ENCODE results near the gene ATG7. TPM values are rescaled to one million over a fixed set of nuclear protein-coding genes. Genes with fewer than 3 reads are reported as not detected.

Gene ATG7
- total RNA-seq, 1 experiment from 2014 or later: 29.3 TPM

DNA sequence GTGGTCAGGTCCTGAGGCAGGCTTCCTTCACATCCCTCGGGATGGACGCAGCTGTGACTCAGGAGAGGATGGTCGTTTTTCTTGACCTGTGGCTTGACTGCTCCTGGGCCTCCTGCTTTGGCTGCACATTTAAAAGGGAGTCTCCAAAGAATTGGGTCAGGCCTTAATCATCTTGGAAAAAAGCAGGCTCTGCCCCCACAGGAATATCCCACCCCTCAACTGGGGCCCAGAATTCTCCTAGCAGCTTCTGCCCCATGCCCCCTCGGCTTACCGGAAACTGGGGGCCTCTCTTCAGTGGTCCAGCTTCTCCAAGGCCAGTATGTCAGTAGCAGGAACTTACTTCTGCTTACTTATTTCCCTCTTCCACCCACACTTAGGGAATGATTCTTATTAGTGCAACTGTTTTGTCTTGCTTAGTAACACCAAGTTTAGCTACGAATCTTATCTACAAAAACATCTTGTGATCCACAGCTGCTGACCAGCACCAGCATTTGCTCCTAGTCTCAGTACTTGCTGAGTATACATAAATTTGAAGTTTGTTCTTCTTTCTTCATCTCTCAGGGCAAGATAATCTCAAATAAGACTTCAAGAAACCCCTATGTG lies 35.7 kb downstream of the ATG7 start:
- Histone ChIP-seq H2AFZ (ENCODE audit: low read depth, low read length, poor library complexity, severe bottlenecking) (no peak overlapping the region), H4K20me1 (ENCODE audit: insufficient read depth) (no peaks in the 10 kb centered on the region), H3K9me2 (ENCODE audit: insufficient read depth) (no peaks in the 10 kb centered on the region), H3K4me1 (ENCODE audit: control insufficient read depth in 1 of 2, insufficient read depth in 2 of 2, low read length in 2 of 2) (peaks cover 0 to 9% of the 10 kb centered on the region in 2 experiments; a peak in 1 of 4 replicates), H3K4me2 (ENCODE audit: low read length) (no peak overlapping the region), H3K4me3 (replicated peaks in 1 of 2; ENCODE audit: low read depth in 1 of 2, low read length in 2 of 2) (no peak overlapping the region), H3K36me3 (ENCODE audit: control insufficient read depth in 1 of 2, insufficient read depth in 2 of 2, low read length in 2 of 2) (peaks cover 30 to 32% of the 10 kb centered on the region in 2 experiments; a peak in 3 of 4 replicates), H3K79me2 (ENCODE audit: insufficient read depth, low read length) (no peaks in the 10 kb centered on the region), H3K9ac (ENCODE audit: low read length) (no peak overlapping the region), H3K9me3 (ENCODE audit: control insufficient read depth in 1 of 2, insufficient read depth in 1 of 2, low read depth in 1 of 2, low read length in 2 of 2) (no peaks in the 10 kb centered on the region), H3K27ac (ENCODE audit: low read depth, low read length) (no peak overlapping the region), H3K27me3 (ENCODE audit: insufficient read depth, low read length) (no peaks in the 10 kb centered on the region)
- ChIA-PET POLR2A (no interaction called here), RAD21 (ENCODE audit: low non-redundant PET in 1 of 2, low total read pairs in 2 of 2, uncharacterized antibody in 2 of 2, unreplicated experiment in 2 of 2) (no interaction called here), CTCF (no interaction called here)
- no TSS peak for BruUV-seq (replicated peaks)
- TF ChIP-seq YY1 (IDR thresholded peaks at IDR 0.05; ENCODE audit: extremely low read depth, insufficient replicate concordance, low read depth, low read length) (no peak), SIN3A (IDR thresholded peaks at IDR 0.05; ENCODE audit: low read depth) (no peak), SRF (IDR thresholded peaks at IDR 0.05; ENCODE audit: low read depth) (no peak), EZH2 (IDR thresholded peaks at IDR 0.05) (no peak), ELF1 (IDR thresholded peaks at IDR 0.05; ENCODE audit: borderline replicate concordance, low read depth) (no peak), EZH2phosphoT487 (IDR thresholded peaks at IDR 0.05; ENCODE audit: borderline replicate concordance) (no peak), ZFX (IDR thresholded peaks at IDR 0.05) (no peak), CBX3 (IDR thresholded peaks at IDR 0.05; ENCODE audit: low read depth) (no peak), EGR1 (IDR thresholded peaks at IDR 0.05; ENCODE audit: low read depth) (no peak), SP1 (IDR thresholded peaks at IDR 0.05; ENCODE audit: low read depth) (no peak)
- TF ChIP-seq, protein P1, sequence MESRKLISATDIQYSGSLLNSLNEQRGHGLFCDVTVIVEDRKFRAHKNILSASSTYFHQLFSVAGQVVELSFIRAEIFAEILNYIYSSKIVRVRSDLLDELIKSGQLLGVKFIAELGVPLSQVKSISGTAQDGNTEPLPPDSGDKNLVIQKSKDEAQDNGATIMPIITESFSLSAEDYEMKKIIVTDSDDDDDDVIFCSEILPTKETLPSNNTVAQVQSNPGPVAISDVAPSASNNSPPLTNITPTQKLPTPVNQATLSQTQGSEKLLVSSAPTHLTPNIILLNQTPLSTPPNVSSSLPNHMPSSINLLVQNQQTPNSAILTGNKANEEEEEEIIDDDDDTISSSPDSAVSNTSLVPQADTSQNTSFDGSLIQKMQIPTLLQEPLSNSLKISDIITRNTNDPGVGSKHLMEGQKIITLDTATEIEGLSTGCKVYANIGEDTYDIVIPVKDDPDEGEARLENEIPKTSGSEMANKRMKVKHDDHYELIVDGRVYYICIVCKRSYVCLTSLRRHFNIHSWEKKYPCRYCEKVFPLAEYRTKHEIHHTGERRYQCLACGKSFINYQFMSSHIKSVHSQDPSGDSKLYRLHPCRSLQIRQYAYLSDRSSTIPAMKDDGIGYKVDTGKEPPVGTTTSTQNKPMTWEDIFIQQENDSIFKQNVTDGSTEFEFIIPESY (IDR thresholded peaks at IDR 0.05; ENCODE audit: extremely low read depth, insufficient replicate concordance, low read length): no peak
- TF ChIP-seq, protein P2, sequence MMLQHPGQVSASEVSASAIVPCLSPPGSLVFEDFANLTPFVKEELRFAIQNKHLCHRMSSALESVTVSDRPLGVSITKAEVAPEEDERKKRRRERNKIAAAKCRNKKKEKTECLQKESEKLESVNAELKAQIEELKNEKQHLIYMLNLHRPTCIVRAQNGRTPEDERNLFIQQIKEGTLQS (IDR thresholded peaks at IDR 0.05): no peak
- TF ChIP-seq, protein P3, sequence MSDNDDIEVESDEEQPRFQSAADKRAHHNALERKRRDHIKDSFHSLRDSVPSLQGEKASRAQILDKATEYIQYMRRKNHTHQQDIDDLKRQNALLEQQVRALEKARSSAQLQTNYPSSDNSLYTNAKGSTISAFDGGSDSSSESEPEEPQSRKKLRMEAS (IDR thresholded peaks at IDR 0.05): no peak
- TF ChIP-seq, protein P4, sequence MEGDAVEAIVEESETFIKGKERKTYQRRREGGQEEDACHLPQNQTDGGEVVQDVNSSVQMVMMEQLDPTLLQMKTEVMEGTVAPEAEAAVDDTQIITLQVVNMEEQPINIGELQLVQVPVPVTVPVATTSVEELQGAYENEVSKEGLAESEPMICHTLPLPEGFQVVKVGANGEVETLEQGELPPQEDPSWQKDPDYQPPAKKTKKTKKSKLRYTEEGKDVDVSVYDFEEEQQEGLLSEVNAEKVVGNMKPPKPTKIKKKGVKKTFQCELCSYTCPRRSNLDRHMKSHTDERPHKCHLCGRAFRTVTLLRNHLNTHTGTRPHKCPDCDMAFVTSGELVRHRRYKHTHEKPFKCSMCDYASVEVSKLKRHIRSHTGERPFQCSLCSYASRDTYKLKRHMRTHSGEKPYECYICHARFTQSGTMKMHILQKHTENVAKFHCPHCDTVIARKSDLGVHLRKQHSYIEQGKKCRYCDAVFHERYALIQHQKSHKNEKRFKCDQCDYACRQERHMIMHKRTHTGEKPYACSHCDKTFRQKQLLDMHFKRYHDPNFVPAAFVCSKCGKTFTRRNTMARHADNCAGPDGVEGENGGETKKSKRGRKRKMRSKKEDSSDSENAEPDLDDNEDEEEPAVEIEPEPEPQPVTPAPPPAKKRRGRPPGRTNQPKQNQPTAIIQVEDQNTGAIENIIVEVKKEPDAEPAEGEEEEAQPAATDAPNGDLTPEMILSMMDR (IDR thresholded peaks at IDR 0.05 in 2 of 3, conservative IDR thresholded peaks at IDR 0.05 in 1 of 3; ENCODE audit: borderline replicate concordance in 1 of 3, insufficient read depth in 1 of 3, low read depth in 2 of 3, low read length in 2 of 3): no peak
- intact Hi-C loops (cut with micrococcal nuclease): no loop called here
- ATAC-seq (no peak), DNase-seq (ENCODE audit: low read depth, low spot score) (no peak)

Measured in HCT116 (cell line).